ENCODE results near the gene IL1R2.

GRCh38 chr2:102033750-102034682 is 42.3 kb downstream of the IL1R2 start:
- TF ChIP-seq CTCF (IDR thresholded peaks at IDR 0.05) (no peak), POLR2A (IDR thresholded peaks at IDR 0.05) (no peak)

Measured in right lobe of liver (tissue), 4 donors.